HCT116 (cell line): ENCODE data around the gene USP10. TPM values are rescaled to one million over a fixed set of nuclear protein-coding genes. Genes with fewer than 3 reads are reported as not detected.

ENCODE experiments used
- ATAC-seq: fragments of 200-7000 bp; cut with Tn5 transposase; 2 replicates; pipeline ENCODE4 v1.9.1; 2020; ENCODE audit warnings: mild to moderate bottlenecking, moderate library complexity
- BruUV-seq: library from RNA; stranded (reverse); fragments of 400-500 nt; replicated peaks from 2 replicates; lab custom pipeline; 2021; lab: Mats Ljungman, UMichigan
- CTCF ChIA-PET: fragments of 300-600 bp; sonication (Branson Sonifier 250); formaldehyde crosslinking; loops from one replicate; lab custom pipeline; 2021; ENCODE audit warnings: antibody characterized with exemption; lab: Charles Lee
- POLR2A ChIA-PET: fragments of 300-600, 350-600 bp; sonication (Branson Sonifier 250); formaldehyde crosslinking; loops from one replicate; lab custom pipeline; 2021; ENCODE audit warnings: antibody characterized with exemption; lab: Charles Lee
- RAD21 ChIA-PET, 2 experiments: fragments of 300-600 bp; sonication (Branson Sonifier 250); formaldehyde crosslinking; loops; one replicate each; lab custom pipeline; 2023; ENCODE audit warnings: low total read pairs in 2 of 2; ENCODE audit not compliant: uncharacterized antibody in 2 of 2, unreplicated experiment in 2 of 2, low non-redundant PET in 1 of 2; lab: Charles Lee
- DNase-seq: peaks from one replicate; pipeline ENCODE4 v3.0.0-alpha.2; 2010; ENCODE audit warnings: low read depth, low spot score
- H2AFZ ChIP-seq: fragments of 200-600 bp; shearing (Covaris generic), sonication (generic); 2 replicates; pipeline ENCODE4 v1.6.1; 2017; ENCODE audit warnings: low read depth, mixed run types, mixed read lengths, antibody characterized with exemption, low read length; ENCODE audit not compliant: poor library complexity, severe bottlenecking
- H3K27ac ChIP-seq: 2 replicates; pipeline ENCODE4 v1.5.1; 2012; ENCODE audit warnings: low read depth, low read length
- H3K27me3 ChIP-seq: fragments of 200-600 bp; sonication (generic); 2 replicates; pipeline ENCODE4 v1.6.1; 2016; ENCODE audit warnings: mixed run types, low read length, mixed read lengths; ENCODE audit not compliant: insufficient read depth
- H3K36me3 ChIP-seq, 2 experiments: fragments of 200-500 bp in 1 of 2; fragments of 200-600 bp in 1 of 2; sonication (Bioruptor generic) in 1 of 2; sonication (generic) in 1 of 2; 2 replicates each; pipeline versions ENCODE4 v1.5.1 to v1.6.1; 2014 to 2016; ENCODE audit warnings: low read length in 2 of 2, inconsistent platforms in 1 of 2, mixed read lengths in 1 of 2, mixed run types in 1 of 2; ENCODE audit not compliant: insufficient read depth in 2 of 2, control insufficient read depth in 1 of 2
- H3K4me1 ChIP-seq, 2 experiments: fragments of 200-600 bp in 1 of 2; sonication (generic) in 1 of 2; 2 replicates each; pipeline versions ENCODE4 v1.5.1 to v1.6.1; 2012 to 2017; ENCODE audit warnings: low read length in 2 of 2, inconsistent platforms in 1 of 2, mild to moderate bottlenecking in 1 of 2, mixed read lengths in 1 of 2, mixed run types in 1 of 2, moderate library complexity in 1 of 2; ENCODE audit not compliant: insufficient read depth in 2 of 2, control insufficient read depth in 1 of 2
- H3K4me2 ChIP-seq: fragments of 200-600 bp; sonication (generic); 2 replicates; pipeline ENCODE4 v1.6.1; 2017; ENCODE audit warnings: mixed run types, low read length, mixed read lengths
- H3K4me3 ChIP-seq, 2 experiments: fragments of 200-600 bp in 1 of 2; sonication (generic) in 1 of 2; replicated peaks in 1 of 2; 2 replicates each; pipeline ENCODE4 v1.5.1; 2011 to 2016; ENCODE audit warnings: low read length in 2 of 2, control low read depth in 1 of 2, low read depth in 1 of 2, mild to moderate bottlenecking in 1 of 2, mixed read lengths in 1 of 2, mixed run types in 1 of 2
- H3K79me2 ChIP-seq: fragments of 200-600 bp; sonication (generic); 2 replicates; pipeline ENCODE4 v1.6.1; 2017; ENCODE audit warnings: mild to moderate bottlenecking, mixed run types, low read length, moderate library complexity, mixed read lengths; ENCODE audit not compliant: insufficient read depth
- H3K9ac ChIP-seq: fragments of 200-600 bp; sonication (generic); 2 replicates; pipeline ENCODE4 v1.6.1; 2016; ENCODE audit warnings: low read length, mixed read lengths
- H3K9me2 ChIP-seq: fragments of 200-600 bp; sonication (generic), shearing (Covaris generic); 2 replicates; pipeline ENCODE4 v1.6.1; 2017; ENCODE audit warnings: mixed run types, mild to moderate bottlenecking, moderate library complexity; ENCODE audit not compliant: insufficient read depth
- H3K9me3 ChIP-seq, 2 experiments: fragments of 200-500 bp in 1 of 2; fragments of 200-600 bp in 1 of 2; sonication (Bioruptor generic) in 1 of 2; sonication (generic) in 1 of 2; 2 replicates each; pipeline ENCODE4 v1.6.1; 2014 to 2017; ENCODE audit warnings: low read length in 2 of 2, mixed read lengths in 2 of 2, inconsistent platforms in 1 of 2, low read depth in 1 of 2, mild to moderate bottlenecking in 1 of 2, mixed run types in 1 of 2, moderate library complexity in 1 of 2; ENCODE audit not compliant: control insufficient read depth in 1 of 2, insufficient read depth in 1 of 2
- H4K20me1 ChIP-seq: fragments of 200-600 bp; sonication (generic), shearing (Covaris generic); 2 replicates; pipeline ENCODE4 v1.6.1; 2017; ENCODE audit warnings: mixed run types, mild to moderate bottlenecking, moderate library complexity; ENCODE audit not compliant: insufficient read depth
- ATF3 ChIP-seq: IDR thresholded peaks from 2 replicates; pipeline ENCODE4 v1.6.1; 2012
- CEBPB ChIP-seq: IDR thresholded peaks from 2 replicates; pipeline ENCODE4 v1.6.1; 2012; ENCODE audit warnings: low read depth
- ELF1 ChIP-seq: IDR thresholded peaks from 2 replicates; pipeline ENCODE4 v1.6.1; 2012; ENCODE audit warnings: low read depth, borderline replicate concordance
- EZH2phosphoT487 ChIP-seq: fragments of 200-600 bp; IDR thresholded peaks from 2 replicates; pipeline ENCODE4 v1.6.1; 2018; ENCODE audit warnings: antibody characterized with exemption, borderline replicate concordance
- FOSL1 ChIP-seq: IDR thresholded peaks from 2 replicates; pipeline ENCODE4 v1.6.1; 2012; ENCODE audit warnings: low read depth
- JUND ChIP-seq: IDR thresholded peaks from 2 replicates; pipeline ENCODE4 v1.6.1; 2012
- MAX ChIP-seq: IDR thresholded peaks from 2 replicates; pipeline ENCODE4 v1.6.1; 2012
- POLR2A ChIP-seq: IDR thresholded peaks from 2 replicates; pipeline ENCODE4 v1.7.0; 2011; ENCODE audit warnings: borderline replicate concordance; ENCODE audit not compliant: insufficient read depth, insufficient read length; ENCODE audit errors: extremely low read depth
- REST ChIP-seq: IDR thresholded peaks from 2 replicates; pipeline ENCODE4 v1.6.1; 2012; ENCODE audit warnings: low read depth
- ZFX ChIP-seq: fragments of 450-650 bp; IDR thresholded peaks from 2 replicates; pipeline ENCODE4 v1.6.1; 2017
- ZNF274 ChIP-seq: fragments of 200-500 bp; sonication (Bioruptor generic); IDR thresholded peaks from 2 replicates; pipeline ENCODE4 v1.6.1; 2014; ENCODE audit warnings: mild to moderate bottlenecking, low read depth, low read length, inconsistent platforms
- intact Hi-C: fragments of 100-400 bp; cut with micrococcal nuclease; formaldehyde crosslinking; loops from 2 replicates; pipeline ENCODE4 v1.10.0; 2022
- total RNA-seq: library from RNA; stranded (reverse); gene quantifications from one replicate; pipeline ENCODE4 v1.2.1, GENCODE V29; 2021; ENCODE audit not compliant: unreplicated experiment

USP10 gene
- total RNA-seq, 1 experiment from 2014 or later: 175 TPM

GRCh38 chr16:84756830-84757229 is 57.0 kb downstream of the USP10 start (continued):
- TF ChIP-seq REST (no peak), POLR2A (no peak)

- CTCF ChIA-PET: interaction anchor here (1.0 to 1.9 kb wide), 2 partner anchors 21 to 194 kb away, joined by 3 to 7 read pairs; no protein-coding TSS in a partner anchor
- POLR2A ChIA-PET: no interaction called here
Observed at GRCh38 chr16:84758627-84759026, 58.8 kb downstream of the USP10 start.

More at GRCh38 chr16:84758627-84759026, 58.8 kb downstream of the USP10 start:
- RAD21 ChIA-PET: no interaction called here
- Histone ChIP-seq H2AFZ (no peak overlapping the region), H3K9ac (no peak overlapping the region), H4K20me1 (peaks cover 40% of the 10 kb centered on the region; the same call in 1 of the 2 replicates), H3K9me2 (no peaks in the 10 kb centered on the region), H3K9me3 (no peaks in the 10 kb centered on the region), H3K27me3 (no peaks in the 10 kb centered on the region), H3K36me3 (peaks cover 18 to 38% of the 10 kb centered on the region in 2 experiments), H3K79me2 (peaks cover 98% of the 10 kb centered on the region), H3K4me1 (0 out of 4 replicates have a peak, but pooled peaks cover 0 to 2% of the 10 kb centered on the region in 2 experiments), H3K4me2 (no peak overlapping the region), H3K27ac (no peak overlapping the region), H3K4me3 (no peak overlapping the region)
- BruUV-seq: no TSS peak
- ATAC-seq (no peak), DNase-seq (no peak)
- intact Hi-C loops: no loop called here
- no peak for TF ChIP-seq JUND
- TF ChIP-seq ATF3: no peak
- no peak for TF ChIP-seq ELF1
- TF ChIP-seq ZFX: no peak
- TF ChIP-seq EZH2phosphoT487: no peak
- TF ChIP-seq ZNF274: no peak
- TF ChIP-seq MAX: no peak
- no peak for TF ChIP-seq CEBPB
- no peak for TF ChIP-seq FOSL1
- TF ChIP-seq, all 23 proteins: peak for 0
